K562 (cell line): ENCODE results near the gene SPARC. TPM values are rescaled to one million over a fixed set of nuclear protein-coding genes. Genes with fewer than 3 reads are reported as not detected.

Source experiments
- ATAC-seq: fragments of 200-7000 bp; cut with Tn5 transposase; 3 replicates; pipeline ENCODE4 v1.9.1; 2020; ENCODE audit warnings: moderate library complexity
- BruUV-seq: library from RNA; stranded (reverse); fragments of 400-500 nt; replicated peaks from 2 replicates; lab custom pipeline; 2021; lab: Mats Ljungman, UMichigan
- CTCF ChIA-PET: fragments of 300-600 bp; formaldehyde crosslinking; extraction: SDS; loops from one replicate; lab custom pipeline; 2021; ENCODE audit warnings: low intra/inter-chr PET ratio; lab: Yijun Ruan, JAX
- POLR2A ChIA-PET: fragments of 300-600, 350-650 bp; sonication (Branson Sonifier 250); formaldehyde crosslinking; extraction: SDS; loops from one replicate; lab custom pipeline; 2021; ENCODE audit warnings: antibody characterized with exemption, inconsistent platforms; lab: Yijun Ruan, JAX
- DNase-seq, 4 experiments: peaks; one replicate each; pipeline versions ENCODE4 v3.0.0 to v3.0.0-alpha.2; 2011 to 2018; ENCODE audit warnings: low spot score in 3 of 4, mixed read lengths in 3 of 4; ENCODE audit errors: extremely low read depth in 1 of 4
- FAIRE-seq: peaks from 2 replicates; lab custom pipeline; 2011; peaks lifted over from hg19 to GRCh38; lab: Jason Lieb, UNC
- H2AFZ ChIP-seq: 2 replicates; pipeline ENCODE4 v1.6.0; 2011; ENCODE audit warnings: low read depth, low read length, control low read depth, inconsistent platforms
- H3K27ac ChIP-seq: fragments of 200-600 bp; 3 replicates; pipeline ENCODE4 v1.8.0; 2011; ENCODE audit warnings: low read depth, mild to moderate bottlenecking, control low read depth, inconsistent platforms, low read length, moderate library complexity, mixed read lengths; ENCODE audit errors: extremely low read depth
- H3K27me3 ChIP-seq, 2 experiments: fragments of 300-600 bp in 1 of 2; 2 replicates in 1 of 2; 3 replicates in 1 of 2; pipeline versions ENCODE4 v1.6.0 to v1.8.0; 2011; ENCODE audit warnings: inconsistent platforms in 2 of 2, low read length in 2 of 2, mild to moderate bottlenecking in 1 of 2, mixed read lengths in 1 of 2, moderate library complexity in 1 of 2; ENCODE audit not compliant: control insufficient read depth in 2 of 2, insufficient read depth in 2 of 2
- H3K36me3 ChIP-seq: fragments of 300-600 bp; 3 replicates; pipeline ENCODE4 v1.8.0; 2011; ENCODE audit warnings: mild to moderate bottlenecking, low read length, inconsistent platforms; ENCODE audit not compliant: control insufficient read depth, insufficient read depth
- H3K4me1 ChIP-seq, 2 experiments: fragments of 200-600 bp in 1 of 2; replicated peaks in 1 of 2; 2 replicates in 1 of 2; 3 replicates in 1 of 2; pipeline versions ENCODE4 v1.5.1 to v1.8.0; 2011; ENCODE audit warnings: inconsistent platforms in 2 of 2, low read length in 2 of 2, mild to moderate bottlenecking in 1 of 2, mixed read lengths in 1 of 2, moderate library complexity in 1 of 2; ENCODE audit not compliant: control insufficient read depth in 2 of 2, insufficient read depth in 2 of 2
- H3K4me2 ChIP-seq: 2 replicates; pipeline ENCODE4 v1.6.1; 2011; ENCODE audit warnings: low read length, control low read depth, inconsistent platforms, mixed read lengths; ENCODE audit not compliant: insufficient read depth
- H3K4me3 ChIP-seq: fragments of 200-600 bp; sonication (generic), shearing (Covaris generic); 2 replicates; pipeline ENCODE4 v1.5.1; 2016; ENCODE audit warnings: control low read depth, inconsistent platforms
- H3K79me2 ChIP-seq: fragments of 200-600 bp; 3 replicates; pipeline ENCODE4 v1.8.0; 2011; ENCODE audit warnings: low read length, inconsistent platforms; ENCODE audit not compliant: control insufficient read depth, insufficient read depth
- H3K9ac ChIP-seq, 2 experiments: 2 replicates each; pipeline versions ENCODE4 v1.6.0 to v1.6.1; 2011; ENCODE audit warnings: low read depth in 2 of 2, low read length in 2 of 2, control low read depth in 1 of 2, inconsistent platforms in 1 of 2, mild to moderate bottlenecking in 1 of 2, mixed read lengths in 1 of 2; ENCODE audit not compliant: insufficient read depth in 1 of 2
- H3K9me1 ChIP-seq: one replicate; pipeline ENCODE4 v1.6.0; 2011; ENCODE audit warnings: inconsistent platforms, mild to moderate bottlenecking, low read length, moderate library complexity; ENCODE audit not compliant: control insufficient read depth, insufficient read depth
- H3K9me3 ChIP-seq: replicated peaks from 2 replicates; pipeline ENCODE4 v1.5.1; 2011; ENCODE audit warnings: low read depth, low read length, inconsistent platforms; ENCODE audit not compliant: control insufficient read depth, insufficient read depth
- H4K20me1 ChIP-seq: replicated peaks from 2 replicates; pipeline ENCODE4 v1.6.1; 2011; ENCODE audit warnings: low read length, inconsistent platforms, mixed read lengths; ENCODE audit not compliant: control insufficient read depth, insufficient read depth
- ATF7 ChIP-seq: fragments of 450-650 bp; IDR thresholded peaks from 2 replicates; pipeline ENCODE4 v1.7.1; 2014; ENCODE audit warnings: mild to moderate bottlenecking, moderate library complexity
- EP300 ChIP-seq: IDR thresholded peaks from 2 replicates; pipeline ENCODE4 v1.6.1; 2012; ENCODE audit warnings: low read length, improper control_type of control experiment
- MAFG ChIP-seq: fragments of 450-650 bp; conservative IDR thresholded peaks from 2 replicates; pipeline ENCODE4 v1.6.1; 2016; ENCODE audit warnings: missing genetic modification characterization, missing compliant biosample characterization
- NBN ChIP-seq: fragments of 450-650 bp; IDR thresholded peaks from 2 replicates; pipeline ENCODE4 v1.6.1; 2016; ENCODE audit warnings: low read depth, mild to moderate bottlenecking
- NCOA2 ChIP-seq, 2 experiments: fragments of 450-650 bp; IDR thresholded peaks; 2 replicates each; pipeline ENCODE4 v1.6.1; 2018; ENCODE audit warnings: mild to moderate bottlenecking in 2 of 2, moderate library complexity in 1 of 2; ENCODE audit not compliant: partially characterized antibody in 2 of 2
- POLR3G ChIP-seq: IDR thresholded peaks from 2 replicates; pipeline ENCODE4 v1.6.1; 2011; ENCODE audit not compliant: insufficient read length, insufficient replicate concordance; ENCODE audit errors: extremely low read depth
- TCF3 ChIP-seq: sonication (generic); formaldehyde crosslinking; IDR thresholded peaks from 2 replicates; pipeline ENCODE4 v1.4.0; 2020; ENCODE audit warnings: mild to moderate bottlenecking, missing genetic modification reagents
- TEAD1 ChIP-seq, 2 experiments: fragments of 450-650 bp in 1 of 2; sonication (generic) in 1 of 2; formaldehyde crosslinking; IDR thresholded peaks; 2 replicates each; pipeline versions ENCODE4 v1.4.0 to v1.8.0; 2020 to 2022; ENCODE audit warnings: mild to moderate bottlenecking in 2 of 2, missing genetic modification reagents in 1 of 2
- ZNF133 ChIP-seq: fragments of 250-450 bp; sonication (Bioruptor Pico); IDR thresholded peaks from 2 replicates; pipeline ENCODE4 v1.4.0; 2020; ENCODE audit warnings: mild to moderate bottlenecking
- ZNF311 ChIP-seq: fragments of 250-450 bp; sonication (Bioruptor Pico); IDR thresholded peaks from 2 replicates; pipeline ENCODE4 v1.4.0; 2020; ENCODE audit warnings: mild to moderate bottlenecking, moderate library complexity
- ZNF699 ChIP-seq: fragments of 250-450 bp; sonication (Bioruptor Pico); IDR thresholded peaks from 2 replicates; pipeline ENCODE4 v1.8.0; 2021; ENCODE audit warnings: mild to moderate bottlenecking, moderate library complexity; ENCODE audit not compliant: insufficient replicate concordance
- ZNF75A ChIP-seq: fragments of 450-650 bp; formaldehyde crosslinking; IDR thresholded peaks from 2 replicates; pipeline ENCODE4 v1.4.0; 2020; ENCODE audit warnings: mild to moderate bottlenecking
- ZSCAN32 ChIP-seq: fragments of 450-650 bp; formaldehyde crosslinking; IDR thresholded peaks from 2 replicates; pipeline ENCODE4 v1.4.0; 2020; ENCODE audit warnings: mild to moderate bottlenecking, moderate library complexity
- WGBS: fragments of 100-300 bp; shearing (Covaris generic); methylation state at CpG from one replicate; pipeline ENCODE4 v1.1.6; 2016; ENCODE audit warnings: low coverage, mixed read lengths; ENCODE audit not compliant: insufficient coverage; ENCODE audit errors: missing lambda C conversion rate; 5-methylcytosine and 5-hydroxymethylcytosine counted together
- in situ Hi-C: fragments of 300-500 bp; cut with MboI; formaldehyde crosslinking; loops from 4 replicates; pipeline ENCODE4 v1.15.0; 2018; ENCODE audit warnings: inconsistent platforms, mixed read lengths
- intact Hi-C: fragments of 100-400 bp; cut with micrococcal nuclease; formaldehyde crosslinking; loops from 2 replicates; pipeline ENCODE4 v1.14.2; 2022
- polyA plus RNA-seq, 8 experiments: library from polyadenylated mRNA; depleted of rRNA in 4 of 8; stranded (reverse) in 5 of 8; unstranded in 3 of 8; fragments of >200 nt; fragmentation: Nextera tagmentation in 2 of 8; fragmentation: Illumina TruSeq in 1 of 8; extraction: Ambion mirVana in 2 of 8; extraction: Trizol in 1 of 8; gene quantifications; 2 replicates each; pipeline versions ENCODE4 v1.2.1 to v1.2.3, GENCODE V29; 2011 to 2014; ENCODE audit warnings: inconsistent platforms in 1 of 8, missing spikeins in 1 of 8
- total RNA-seq, 7 experiments: library from RNA; depleted of rRNA in 6 of 7; stranded (reverse); fragments of >200 nt in 6 of 7; fragmentation: Illumina TruSeq in 2 of 7; extraction: Trizol in 2 of 7; gene quantifications; 2 replicates each; pipeline versions ENCODE4 v1.2.1 to v1.2.3, GENCODE V29; 2011 to 2021; ENCODE audit warnings: low replicate concordance in 1 of 7
- TF ChIP-seq, protein P1 (sequence below), 2 experiments: fragments of 450-650 bp; IDR thresholded peaks; 2 replicates each; pipeline ENCODE4 v1.6.1; 2016

SPARC gene
- total and polyA plus RNA-seq, 9 of the 15 experiments (the other 6 are each of a cell fraction or from before 2014, with no cell fraction given), result 6.1 to 35.6 (median 12.2) TPM

DNA sequence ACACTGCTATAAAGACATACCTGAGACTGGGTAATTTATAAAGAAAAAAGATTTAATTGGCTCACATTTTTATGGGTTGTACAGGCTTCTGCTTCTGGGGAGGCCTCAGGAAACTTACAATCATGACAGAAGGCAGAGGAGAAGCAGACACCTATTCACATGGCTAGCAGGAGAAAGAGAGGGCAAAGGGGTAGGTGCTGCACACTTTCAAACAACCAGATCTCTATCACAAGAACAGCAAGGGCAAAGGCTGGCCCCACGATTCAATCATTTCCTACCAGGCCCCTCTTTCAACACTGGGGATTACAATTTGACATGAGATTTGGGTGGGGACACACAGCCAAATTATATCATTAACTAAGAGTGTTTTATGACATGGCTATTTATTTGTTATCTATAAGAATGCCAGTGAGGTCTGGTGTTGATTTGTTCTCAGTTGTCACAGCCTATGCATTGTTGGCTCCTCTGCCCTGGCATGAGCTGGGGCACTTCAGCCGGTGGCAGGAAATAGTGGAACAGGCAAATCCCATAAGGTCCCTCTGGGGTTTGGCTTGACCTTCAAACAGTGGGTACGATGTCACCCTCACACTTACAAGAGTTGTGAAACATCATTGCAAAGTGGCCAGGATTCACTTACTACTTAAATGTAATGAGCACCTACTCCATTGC lies 44.1 kb downstream of the SPARC start:
- no peak overlapping the region for H3K9ac ChIP-seq
- 0% methylated on average over 3 of the region's 3 CpGs for WGBS
- intact Hi-C loops, result no loop called here
- TF ChIP-seq EP300, result no peak
- no peak for TF ChIP-seq ZNF133 (CRISPR knock-in tag)
- TF ChIP-seq ZNF75A (CRISPR knock-in tag), result no peak
- TF ChIP-seq POLR3G, result no peak
- TF ChIP-seq NBN, result no peak
- TF ChIP-seq ZNF311 (CRISPR knock-in tag), result no peak
- TF ChIP-seq NCOA2 (IDR thresholded peaks at IDR 0.05; ENCODE audit: partially characterized antibody in 2 of 2), result no peak
- TF ChIP-seq ZNF699 (CRISPR knock-in tag), result no peak
- no peak for TF ChIP-seq ZSCAN32 (CRISPR knock-in tag)
- no peak for TF ChIP-seq TEAD1 (CRISPR knock-in tag; IDR thresholded peaks at IDR 0.05)
- TF ChIP-seq MAFG (tag), result no peak
- no peak for TF ChIP-seq ATF7
- no peak for TF ChIP-seq TCF3 (CRISPR knock-in tag)
- TF ChIP-seq, protein P1, sequence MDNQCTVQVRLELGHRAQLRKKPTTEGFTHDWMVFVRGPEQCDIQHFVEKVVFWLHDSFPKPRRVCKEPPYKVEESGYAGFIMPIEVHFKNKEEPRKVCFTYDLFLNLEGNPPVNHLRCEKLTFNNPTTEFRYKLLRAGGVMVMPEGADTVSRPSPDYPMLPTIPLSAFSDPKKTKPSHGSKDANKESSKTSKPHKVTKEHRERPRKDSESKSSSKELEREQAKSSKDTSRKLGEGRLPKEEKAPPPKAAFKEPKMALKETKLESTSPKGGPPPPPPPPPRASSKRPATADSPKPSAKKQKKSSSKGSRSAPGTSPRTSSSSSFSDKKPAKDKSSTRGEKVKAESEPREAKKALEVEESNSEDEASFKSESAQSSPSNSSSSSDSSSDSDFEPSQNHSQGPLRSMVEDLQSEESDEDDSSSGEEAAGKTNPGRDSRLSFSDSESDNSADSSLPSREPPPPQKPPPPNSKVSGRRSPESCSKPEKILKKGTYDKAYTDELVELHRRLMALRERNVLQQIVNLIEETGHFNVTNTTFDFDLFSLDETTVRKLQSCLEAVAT (IDR thresholded peaks at IDR 0.05), result no peak

More for the DNA sequence above, 44.1 kb downstream of the SPARC start:
- H3K36me3 ChIP-seq, result no peaks in the 10 kb centered on the region
- H3K27ac ChIP-seq, result no peak overlapping the region
- POLR2A ChIA-PET, result no interaction called here
- no peaks in the 10 kb centered on the region for H3K9me3 ChIP-seq
- H3K79me2 ChIP-seq, result no peaks in the 10 kb centered on the region
- no peaks in the 10 kb centered on the region for H3K4me1 ChIP-seq
- in situ Hi-C loops, result no loop called here
- BruUV-seq, result no TSS peak
- H4K20me1 ChIP-seq, result no peaks in the 10 kb centered on the region; the same call in 1 of the 2 replicates
- ATAC-seq (no peak), FAIRE-seq (no peak), DNase-seq (no peak)
- CTCF ChIA-PET, result no interaction called here
- no peak overlapping the region for H2AFZ ChIP-seq
- peaks cover 12 to 48% of the 10 kb centered on the region in 2 experiments; a peak in 4 of 5 replicates for H3K27me3 ChIP-seq
- H3K4me3 ChIP-seq, result no peak overlapping the region
- no peak overlapping the region for H3K4me2 ChIP-seq
- H3K9me1 ChIP-seq, result no peaks in the 10 kb centered on the region
